Keratinocyte (primary cell): ENCODE results near the gene AIFM3. TPM values are rescaled to one million over a fixed set of nuclear protein-coding genes. Genes with fewer than 3 reads are reported as not detected.

Experiments
- DNase-seq: peaks from one replicate; pipeline ENCODE4 v3.0.0-alpha.2; 2011; ENCODE audit warnings: low read depth, missing footprints, low spot score
- FAIRE-seq: peaks from 2 replicates; lab custom pipeline; 2011; peaks lifted over from hg19 to GRCh38; lab: Jason Lieb, UNC
- H2AFZ ChIP-seq: 2 replicates; pipeline ENCODE4 v1.6.0; 2012; ENCODE audit warnings: low read length, control low read depth, inconsistent platforms; ENCODE audit not compliant: control insufficient read depth
- H3K27ac ChIP-seq: 2 replicates; pipeline ENCODE4 v1.5.1; 2011; ENCODE audit warnings: low read length; ENCODE audit not compliant: control insufficient read depth, insufficient read depth
- H3K27me3 ChIP-seq: 3 replicates; pipeline ENCODE4 v1.6.0; 2011; ENCODE audit warnings: low read length; ENCODE audit not compliant: control insufficient read depth, insufficient read depth; ENCODE audit errors: extremely low read depth
- H3K36me3 ChIP-seq, 2 experiments: 2 replicates in 1 of 2; 3 replicates in 1 of 2; pipeline ENCODE4 v1.5.1; 2011; ENCODE audit warnings: low read length in 2 of 2, mild to moderate bottlenecking in 1 of 2; ENCODE audit not compliant: control insufficient read depth in 2 of 2, insufficient read depth in 2 of 2; ENCODE audit errors: extremely low read depth in 1 of 2
- H3K4me1 ChIP-seq: 3 replicates; pipeline ENCODE4 v1.5.1; 2011; ENCODE audit warnings: low read length; ENCODE audit not compliant: control insufficient read depth, insufficient read depth; ENCODE audit errors: extremely low read depth
- H3K4me2 ChIP-seq: 3 replicates; pipeline ENCODE4 v1.6.0; 2011; ENCODE audit warnings: low read depth, low read length; ENCODE audit not compliant: control insufficient read depth, insufficient read depth; ENCODE audit errors: extremely low read depth
- H3K4me3 ChIP-seq, 3 experiments: fragments of 200-600 bp in 1 of 3; sonication (generic) in 1 of 3; 2 replicates in 2 of 3; 3 replicates in 1 of 3; pipeline ENCODE4 v1.5.1; 2011 to 2016; ENCODE audit warnings: low read length in 3 of 3, mild to moderate bottlenecking in 3 of 3, control low read depth in 2 of 3, inconsistent platforms in 1 of 3, low read depth in 1 of 3, mixed read lengths in 1 of 3, mixed run types in 1 of 3, moderate library complexity in 1 of 3; ENCODE audit not compliant: control insufficient read depth in 2 of 3, insufficient read depth in 2 of 3; ENCODE audit errors: extremely low read depth in 1 of 3
- H3K79me2 ChIP-seq: 2 replicates; pipeline ENCODE4 v1.6.0; 2012; ENCODE audit warnings: low read length; ENCODE audit not compliant: control insufficient read depth, insufficient read depth
- H3K9ac ChIP-seq: 3 replicates; pipeline ENCODE4 v1.6.0; 2011; ENCODE audit warnings: low read length; ENCODE audit not compliant: control insufficient read depth, insufficient read depth; ENCODE audit errors: extremely low read depth
- H3K9me1 ChIP-seq: 3 replicates; pipeline ENCODE4 v1.6.0; 2011; ENCODE audit warnings: low read length; ENCODE audit not compliant: control insufficient read depth, insufficient read depth; ENCODE audit errors: extremely low read depth
- H3K9me3 ChIP-seq: 2 replicates; pipeline ENCODE4 v1.5.1; 2012; ENCODE audit warnings: low read depth, low read length; ENCODE audit not compliant: control insufficient read depth
- H4K20me1 ChIP-seq: 3 replicates; pipeline ENCODE4 v1.6.0; 2011; ENCODE audit warnings: low read length; ENCODE audit not compliant: control insufficient read depth, insufficient read depth; ENCODE audit errors: extremely low read depth
- CTCF ChIP-seq, 3 experiments: IDR thresholded peaks in 1 of 3; conservative IDR thresholded peaks in 1 of 3; optimal IDR thresholded peaks in 1 of 3; 2 replicates in 2 of 3; 3 replicates in 1 of 3; pipeline versions ENCODE3 to v1.5.1; 2011; ENCODE audit warnings: low read length in 3 of 3, mild to moderate bottlenecking in 3 of 3, moderate library complexity in 2 of 3, control low read depth in 1 of 3, inconsistent platforms in 1 of 3; ENCODE audit not compliant: insufficient read depth in 2 of 3; ENCODE audit errors: extremely low read depth in 1 of 3
- EZH2 ChIP-seq: IDR thresholded peaks from one replicate; pipeline ENCODE4 v1.6.1; 2012; ENCODE audit warnings: inconsistent platforms, mild to moderate bottlenecking, low read length, moderate library complexity
- dilution Hi-C: fragments of 300-500 bp; cut with MboI; formaldehyde crosslinking; loops from one replicate; pipeline ENCODE4 v1.7.0; 2020; ENCODE audit warnings: low sequenced_read_pairs; ENCODE audit not compliant: extremely low pct_ligation_motif_present
- polyA plus RNA-seq, 5 experiments: library from polyadenylated mRNA; depleted of rRNA in 3 of 5; stranded (reverse) in 3 of 5; stranded (forward) in 1 of 5; unstranded in 1 of 5; fragments of >200 nt; gene quantifications; 1 replicate in 1 of 5; 2 replicates in 3 of 5; 3 replicates in 1 of 5; pipeline versions ENCODE4 v1.2.1 to v1.2.3, GENCODE V29; 2011 to 2012; ENCODE audit warnings: missing spikeins in 2 of 5, low read depth in 1 of 5, low replicate concordance in 1 of 5

Gene AIFM3
- polyA plus RNA-seq, 1 donor (not counting 4 experiments of a cell fraction or from before 2014, with no cell fraction given) = 0.59 TPM

GRCh38 chr22:20974336-20974955, 7.4 kb downstream of the AIFM3 start:
- FAIRE-seq (no peak), DNase-seq (no peak)
- no peaks in the 10 kb centered on the region for H3K27me3 ChIP-seq
- no peaks in the 10 kb centered on the region for H3K79me2 ChIP-seq
- no peak for TF ChIP-seq CTCF (optimal IDR thresholded peaks at IDR 0.05 in 1 of 3, IDR thresholded peaks at IDR 0.05 in 1 of 3, conservative IDR thresholded peaks at IDR 0.05 in 1 of 3; ENCODE audit: extremely low read depth in 1 of 3, insufficient read depth in 2 of 3, low read length in 3 of 3)
- no peak for TF ChIP-seq EZH2
- no peak overlapping the region for H3K4me2 ChIP-seq
- no peak overlapping the region for H3K4me3 ChIP-seq
- no peak overlapping the region for H3K27ac ChIP-seq
- no peak overlapping the region for H3K9ac ChIP-seq
- H3K4me1 ChIP-seq = peaks cover 1% of the 10 kb centered on the region
- no peak overlapping the region for H2AFZ ChIP-seq
- H3K36me3 ChIP-seq = no peaks in the 10 kb centered on the region
- H4K20me1 ChIP-seq = no peaks in the 10 kb centered on the region
- H3K9me3 ChIP-seq = peaks cover 7% of the 10 kb centered on the region
- no peaks in the 10 kb centered on the region for H3K9me1 ChIP-seq
- dilution Hi-C loops = no loop called here

- Histone ChIP-seq H3K27me3 (no peaks in the 10 kb centered on the region), H3K36me3 (no peaks in the 10 kb centered on the region), H2AFZ (no peak overlapping the region), H3K79me2 (no peaks in the 10 kb centered on the region), H3K27ac (no peak overlapping the region), H3K9me3 (peaks cover 7% of the 10 kb centered on the region), H3K4me3 (no peak overlapping the region), H4K20me1 (no peaks in the 10 kb centered on the region), H3K9me1 (no peaks in the 10 kb centered on the region), H3K4me2 (no peak overlapping the region), H3K4me1 (peaks cover 14% of the 10 kb centered on the region), H3K9ac (no peak overlapping the region)
- DNase-seq = no peak
- no peak for TF ChIP-seq EZH2
- TF ChIP-seq CTCF (optimal IDR thresholded peaks at IDR 0.05 in 1 of 3, IDR thresholded peaks at IDR 0.05 in 1 of 3, conservative IDR thresholded peaks at IDR 0.05 in 1 of 3; ENCODE audit: extremely low read depth in 1 of 3, insufficient read depth in 2 of 3, low read length in 3 of 3) = no peak
- no peak for FAIRE-seq
- dilution Hi-C loops = no loop called here
These were observed 8.7 kb downstream of the AIFM3 start for GRCh38 chr22:20975541-20976290.
